Activated CD4-positive, alpha-beta memory T cell treated with anti-CD3 and anti-CD28 coated beads for 36 hours (primary cell): ENCODE measurements around the gene RSBN1. TPM values are rescaled to one million over a fixed set of nuclear protein-coding genes. Genes with fewer than 3 reads are reported as not detected.

Experiments used
- CTCF ChIA-PET: fragments of 350-600 bp; sonication (Branson Sonifier 250); formaldehyde crosslinking; loops from one replicate; lab custom pipeline; 2021; ENCODE audit warnings: antibody characterized with exemption, inconsistent platforms; lab: Charles Lee
- POLR2A ChIA-PET: fragments of 350-600 bp; sonication (Branson Sonifier 250); formaldehyde crosslinking; loops from one replicate; lab custom pipeline; 2021; ENCODE audit warnings: antibody characterized with exemption; lab: Charles Lee
- DNase-seq: peaks from one replicate; pipeline ENCODE4 v3.0.0-alpha.2; 2020
- H3K27ac Mint-ChIP-seq: one replicate; pipeline ENCODE4 v1.8.0; 2021; ENCODE audit warnings: mixed read lengths
- H3K27me3 Mint-ChIP-seq: one replicate; pipeline ENCODE4 v1.8.0; 2021; ENCODE audit warnings: mixed read lengths
- H3K36me3 Mint-ChIP-seq: one replicate; pipeline ENCODE4 v1.8.0; 2021; ENCODE audit warnings: mixed read lengths
- H3K4me1 Mint-ChIP-seq: one replicate; pipeline ENCODE4 v1.8.0; 2021; ENCODE audit warnings: low read depth, mixed read lengths
- H3K4me3 Mint-ChIP-seq: one replicate; pipeline ENCODE4 v1.8.0; 2021; ENCODE audit warnings: mild to moderate bottlenecking, mixed read lengths
- H3K9me3 Mint-ChIP-seq: one replicate; pipeline ENCODE4 v1.8.0; 2021; ENCODE audit warnings: mixed read lengths
- intact Hi-C: fragments of 100-400 bp; cut with micrococcal nuclease; formaldehyde crosslinking; loops from one replicate; pipeline ENCODE4 v1.15.1; 2023
- total RNA-seq, 2 experiments: library from RNA; stranded (reverse); gene quantifications; one replicate each; pipeline ENCODE4 v1.2.3, GENCODE V29; 2021

RSBN1 gene
- total RNA-seq, 2 experiments from 2014 or later, result 17.5 to 18.5 TPM

- Mint-ChIP-seq H3K4me3 (peak overlapping the region; percentile 99), H3K36me3 (peaks cover 6% of the 10 kb centered on the region), H3K4me1 (peaks cover 33% of the 10 kb centered on the region), H3K27me3 (no peaks in the 10 kb centered on the region), H3K9me3 (no peaks in the 10 kb centered on the region), H3K27ac (peak overlapping the region; percentile 91)
- POLR2A ChIA-PET, result interaction anchor here (0.7 to 2.7 kb wide), 8 partner anchors 24 to 119 kb away, joined by 3 to 27 read pairs (median 7); partner anchors contain the start of genes AP4B1, HIPK1 and PHTF1
- CTCF ChIA-PET, result interaction anchor here (0.6 to 2.2 kb wide), 8 partner anchors 8 to 739 kb away, joined by 3 to 14 read pairs (median 4); partner anchors contain the start of genes AP4B1, HIPK1, LRIG2 and PHTF1
- intact Hi-C loops, result loop anchor here (5.0 kb wide), 2 partner anchors 679 to 771 kb away; partner anchors contain the start of gene BCAS2
- DNase-seq, result peak; percentile 42
Measured at GRCh38 chr1:113811156-113811887, 954 bp downstream of the RSBN1 start.

DNA sequence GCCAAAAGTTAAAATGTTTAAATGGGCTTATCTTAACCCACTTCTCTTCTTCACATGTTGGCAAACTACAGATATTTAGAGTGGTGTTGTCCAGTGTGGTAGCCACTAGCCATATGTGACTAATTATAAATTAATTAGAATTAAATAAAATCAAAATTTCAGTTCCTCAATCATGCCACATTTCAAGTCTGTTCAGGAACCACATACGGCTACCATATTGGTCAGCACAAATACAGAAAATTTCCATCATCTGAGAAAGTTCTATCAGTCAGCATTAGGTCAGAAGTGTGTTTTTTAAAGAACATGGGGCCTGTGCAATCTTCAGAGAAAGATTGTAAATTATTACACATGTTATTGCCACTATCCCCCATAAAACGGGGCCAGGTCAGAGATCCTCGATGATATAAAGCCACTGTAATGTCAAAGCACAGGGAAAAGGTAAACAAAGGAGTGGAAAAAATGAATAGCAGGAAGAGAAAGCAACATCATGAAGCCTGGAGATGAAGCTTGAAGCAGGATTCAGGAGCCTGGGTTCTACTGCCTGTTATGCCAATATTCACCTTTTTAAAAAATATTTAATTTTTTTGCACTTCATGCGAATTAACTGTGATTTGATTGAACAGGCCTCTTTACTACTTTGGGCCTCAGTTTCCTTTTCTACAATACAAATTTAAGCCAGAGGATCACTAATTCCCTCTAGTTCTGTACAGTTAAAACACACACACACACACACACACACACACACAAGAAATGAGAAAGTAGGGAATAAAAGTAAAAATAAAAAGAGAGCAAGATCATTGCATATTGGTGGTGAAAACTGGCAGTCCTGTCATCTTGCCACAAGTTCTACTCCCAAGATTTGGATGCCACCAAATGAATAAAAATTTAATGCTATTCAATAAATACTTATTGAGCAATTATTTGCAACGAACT is 2.3 kb downstream of the RSBN1 start:
- H3K27ac Mint-ChIP-seq, result peak overlapping the region; percentile 60
- DNase-seq, result no peak
- intact Hi-C loops, result loop anchor here (5.0 kb wide), 2 partner anchors 678 to 772 kb away; partner anchors contain the start of gene BCAS2
- peaks cover 11% of the 10 kb centered on the region for H3K36me3 Mint-ChIP-seq
- H3K4me3 Mint-ChIP-seq, result peak overlapping the region; percentile 73
- ChIA-PET CTCF (no interaction called here), POLR2A (no interaction called here)
- H3K4me1 Mint-ChIP-seq, result peaks cover 45% of the 10 kb centered on the region
- no peaks in the 10 kb centered on the region for H3K27me3 Mint-ChIP-seq
- H3K9me3 Mint-ChIP-seq, result no peaks in the 10 kb centered on the region

DNA sequence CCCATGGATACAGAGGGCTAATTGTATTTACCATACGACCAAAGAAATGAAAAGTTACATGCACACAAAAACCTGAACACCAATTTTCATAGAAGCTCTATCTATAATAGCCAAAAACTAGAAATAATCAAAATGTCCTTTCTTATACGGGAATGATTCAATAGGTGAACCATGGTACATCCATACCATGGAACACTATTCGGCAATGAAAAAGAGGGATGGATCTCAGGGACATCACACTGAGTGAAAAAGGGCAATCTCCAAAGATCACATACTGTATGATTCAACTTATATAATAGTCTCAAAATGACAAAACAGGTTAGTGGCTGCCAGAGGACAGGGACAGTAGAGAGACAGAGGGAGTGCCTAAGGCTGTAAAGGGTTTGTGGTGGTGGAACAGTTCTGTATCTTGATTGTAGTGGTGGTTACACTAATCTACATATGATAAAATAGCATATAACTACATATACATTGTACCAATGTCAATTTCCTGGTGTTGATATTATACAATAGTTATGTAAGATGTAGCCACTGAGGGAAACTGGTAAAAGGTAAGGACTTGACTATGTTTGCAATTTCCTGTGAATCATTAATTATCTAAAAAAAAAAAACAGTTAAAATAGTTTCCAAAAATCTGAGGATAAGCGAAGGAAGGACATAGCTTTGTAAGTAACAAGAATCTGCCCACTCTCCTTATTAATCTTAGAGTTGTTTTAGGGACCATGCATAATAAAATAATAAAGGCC is 3.7 kb downstream of the RSBN1 start:
- no peak for DNase-seq
- Mint-ChIP-seq H3K9me3 (no peaks in the 10 kb centered on the region), H3K36me3 (peaks cover 11% of the 10 kb centered on the region), H3K27me3 (no peaks in the 10 kb centered on the region), H3K4me3 (no peak overlapping the region), H3K4me1 (peaks cover 56% of the 10 kb centered on the region), H3K27ac (peak overlapping the region; percentile 38)
- intact Hi-C loops, result no loop called here
- CTCF ChIA-PET, result no interaction called here
- POLR2A ChIA-PET, result no interaction called here

- CTCF ChIA-PET, result no interaction called here
- H3K4me3 Mint-ChIP-seq, result no peak overlapping the region
- POLR2A ChIA-PET, result interaction anchor here (0.9 to 2.0 kb wide), 2 partner anchors 10 to 17 kb away, joined by 4 read pairs; no protein-coding TSS in a partner anchor
- no peak overlapping the region for H3K27ac Mint-ChIP-seq
- no peak for DNase-seq
- intact Hi-C loops, result no loop called here
- H3K27me3 Mint-ChIP-seq, result no peaks in the 10 kb centered on the region
- peaks cover 13% of the 10 kb centered on the region for H3K36me3 Mint-ChIP-seq
- no peaks in the 10 kb centered on the region for H3K9me3 Mint-ChIP-seq
- H3K4me1 Mint-ChIP-seq, result peaks cover 76% of the 10 kb centered on the region
Measured at GRCh38 chr1:113805639-113806038, 6.6 kb downstream of the RSBN1 start.

GRCh38 chr1:113805256-113805531 is 7.1 kb downstream of the RSBN1 start:
- Mint-ChIP-seq H3K27ac (no peak overlapping the region), H3K4me3 (no peak overlapping the region), H3K36me3 (peaks cover 13% of the 10 kb centered on the region), H3K4me1 (peaks cover 78% of the 10 kb centered on the region), H3K27me3 (no peaks in the 10 kb centered on the region), H3K9me3 (no peaks in the 10 kb centered on the region)
- intact Hi-C loops, result no loop called here
- ChIA-PET CTCF (no interaction called here), POLR2A (interaction anchor here (2.0 kb wide), 1 partner anchor 17 kb away, joined by 4 read pairs; no protein-coding TSS in a partner anchor)
- no peak for DNase-seq

DNA sequence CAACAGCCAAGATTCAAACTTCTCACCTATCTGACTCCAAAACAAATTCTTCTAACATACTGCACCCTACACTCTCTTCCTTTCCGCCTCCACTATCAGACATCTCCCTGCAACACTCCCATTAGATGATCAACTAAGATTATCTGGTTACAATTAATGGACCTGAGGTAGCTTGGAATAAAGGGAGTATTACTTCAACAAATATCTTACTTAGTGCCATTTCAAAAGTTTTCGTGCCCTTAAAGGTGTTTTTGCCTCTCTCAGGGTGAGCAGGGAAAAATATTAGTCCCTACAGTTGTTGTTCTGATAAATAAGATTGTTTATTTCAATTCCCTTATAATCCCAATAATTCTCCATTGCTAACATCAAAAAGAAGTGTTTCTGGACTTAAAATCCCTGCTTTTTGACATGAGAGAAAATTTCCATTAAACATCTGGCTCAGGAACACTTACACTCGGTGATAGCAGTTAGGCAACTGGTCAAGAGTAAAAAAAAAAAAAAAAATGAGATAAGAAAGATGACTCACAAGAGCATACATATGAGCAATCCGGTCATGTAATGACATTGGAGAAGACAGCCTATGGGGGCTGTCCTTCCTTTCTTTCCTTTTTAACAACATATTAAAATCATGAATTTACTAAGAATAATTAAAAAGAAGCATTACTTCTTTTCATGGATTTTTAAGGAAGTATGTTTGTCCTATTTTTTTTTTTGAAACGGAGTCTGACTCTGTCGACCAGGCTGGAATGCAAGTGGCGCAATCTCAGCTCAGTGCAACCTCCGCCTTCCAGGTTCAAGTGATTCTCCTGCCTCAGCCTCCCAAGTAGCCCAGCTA is 7.6 kb downstream of the RSBN1 start:
- Mint-ChIP-seq H3K4me3 (no peak overlapping the region), H3K4me1 (peaks cover 76% of the 10 kb centered on the region), H3K27me3 (no peaks in the 10 kb centered on the region), H3K9me3 (no peaks in the 10 kb centered on the region), H3K27ac (no peak overlapping the region), H3K36me3 (peaks cover 13% of the 10 kb centered on the region)
- ChIA-PET POLR2A (interaction anchor here (0.6 to 2.0 kb wide), 2 partner anchors 16 to 472 kb away, joined by 3 to 4 read pairs; no protein-coding TSS in a partner anchor), CTCF (no interaction called here)
- DNase-seq, result no peak
- intact Hi-C loops, result no loop called here

DNA sequence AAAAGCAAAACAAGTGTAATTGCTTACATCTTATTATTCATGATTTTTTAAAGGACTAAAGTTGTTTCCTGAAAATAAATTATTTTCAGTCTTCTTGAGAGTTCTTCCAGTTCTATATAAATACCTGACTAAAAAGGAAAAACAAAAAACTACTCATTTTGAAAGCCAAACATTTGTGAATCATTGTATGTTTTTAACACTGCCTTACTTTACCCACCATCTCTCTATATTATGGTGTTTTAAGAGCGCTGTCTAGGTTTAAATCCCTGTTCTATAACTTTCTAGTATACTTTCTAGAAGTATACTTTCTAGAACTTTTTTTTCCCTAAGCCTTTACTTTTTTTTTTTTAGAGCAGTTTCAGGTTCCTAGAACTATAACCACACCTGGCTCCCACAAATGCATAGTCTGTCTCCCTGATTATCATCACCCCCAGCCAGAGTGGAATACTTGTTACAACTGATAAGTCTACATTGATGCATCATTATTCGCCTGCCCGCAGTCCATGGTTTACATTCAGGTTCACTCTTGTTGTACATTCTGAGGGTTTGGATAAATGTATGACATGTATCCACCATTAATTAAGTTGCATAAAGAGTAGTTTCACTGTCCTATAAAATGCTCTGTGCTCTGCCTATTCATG is 9.8 kb downstream of the RSBN1 start:
- peaks cover 75% of the 10 kb centered on the region for H3K4me1 Mint-ChIP-seq
- peak overlapping the region; percentile 11 for H3K27ac Mint-ChIP-seq
- no peaks in the 10 kb centered on the region for H3K9me3 Mint-ChIP-seq
- no peaks in the 10 kb centered on the region for H3K27me3 Mint-ChIP-seq
- no peak overlapping the region for H3K4me3 Mint-ChIP-seq
- ChIA-PET CTCF (interaction anchor here (1.3 kb wide), 1 partner anchor 663 kb away, joined by 3 read pairs; no protein-coding TSS in a partner anchor), POLR2A (no interaction called here)
- intact Hi-C loops, result loop anchor here (1.0 kb wide), 2 partner anchors 18 to 22 kb away; no protein-coding TSS in a partner anchor
- peaks cover 14% of the 10 kb centered on the region for H3K36me3 Mint-ChIP-seq
- peak; percentile 31 for DNase-seq

- no peak overlapping the region for H3K4me3 Mint-ChIP-seq
- H3K9me3 Mint-ChIP-seq, result no peaks in the 10 kb centered on the region
- no peak for DNase-seq
- no peak overlapping the region for H3K27ac Mint-ChIP-seq
- H3K36me3 Mint-ChIP-seq, result peaks cover 19% of the 10 kb centered on the region
- peaks cover 69% of the 10 kb centered on the region for H3K4me1 Mint-ChIP-seq
- H3K27me3 Mint-ChIP-seq, result no peaks in the 10 kb centered on the region
- POLR2A ChIA-PET, result no interaction called here
- CTCF ChIA-PET, result interaction anchor here (0.9 to 1.4 kb wide), 2 partner anchors 15 to 41 kb away, joined by 4 read pairs; partner anchors contain the start of gene PHTF1
- intact Hi-C loops, result no loop called here
Measured at GRCh38 chr1:113800487-113800886, 11.8 kb downstream of the RSBN1 start.

- Mint-ChIP-seq H3K27me3 (no peaks in the 10 kb centered on the region), H3K9me3 (no peaks in the 10 kb centered on the region), H3K4me3 (no peak overlapping the region), H3K36me3 (peaks cover 27% of the 10 kb centered on the region), H3K4me1 (peaks cover 62% of the 10 kb centered on the region), H3K27ac (no peak overlapping the region)
- intact Hi-C loops, result no loop called here
- no peak for DNase-seq
- ChIA-PET CTCF (no interaction called here), POLR2A (no interaction called here)
Measured at GRCh38 chr1:113797472-113797871, 14.8 kb downstream of the RSBN1 start.

GRCh38 chr1:113793878-113794834 is 18.1 kb downstream of the RSBN1 start:
- intact Hi-C loops, result no loop called here
- no peak overlapping the region for H3K4me3 Mint-ChIP-seq
- no peaks in the 10 kb centered on the region for H3K27me3 Mint-ChIP-seq
- no peaks in the 10 kb centered on the region for H3K9me3 Mint-ChIP-seq
- H3K4me1 Mint-ChIP-seq, result peaks cover 56% of the 10 kb centered on the region
- no peak overlapping the region for H3K27ac Mint-ChIP-seq
- CTCF ChIA-PET, result no interaction called here
- POLR2A ChIA-PET, result interaction anchor here (0.6 kb wide), 1 partner anchor 480 kb away, joined by 3 read pairs; no protein-coding TSS in a partner anchor
- peaks cover 30% of the 10 kb centered on the region for H3K36me3 Mint-ChIP-seq
- DNase-seq, result no peak
